GM12878 (cell line): Measurements from ENCODE around the gene MCC. TPM values are rescaled to one million over a fixed set of nuclear protein-coding genes. Genes with fewer than 3 reads are reported as not detected.

ENCODE experiments used
- ATAC-seq: fragments of 200-7000 bp; cut with Tn5 transposase; 3 replicates; pipeline ENCODE4 v1.9.1; 2020; ENCODE audit warnings: mild to moderate bottlenecking, moderate library complexity
- BruUV-seq: library from RNA; stranded (reverse); fragments of 400-500 nt; replicated peaks from 2 replicates; lab custom pipeline; 2021; lab: Mats Ljungman, UMichigan
- CTCF ChIA-PET: fragments of 300-600 bp; sonication (Branson Sonifier 250); formaldehyde crosslinking; extraction: SDS; loops from one replicate; lab custom pipeline; 2021; ENCODE audit warnings: inconsistent platforms; lab: Yijun Ruan, JAX
- POLR2A ChIA-PET: fragments of 350-600 bp; formaldehyde crosslinking; extraction: SDS; loops from one replicate; lab custom pipeline; 2021; ENCODE audit warnings: inconsistent platforms; lab: Charles Lee
- RAD21 ChIA-PET: fragments of 300-600 bp; sonication (Branson Sonifier 250); formaldehyde crosslinking; loops from one replicate; lab custom pipeline; 2023; ENCODE audit warnings: antibody characterized with exemption; ENCODE audit not compliant: unreplicated experiment; lab: Charles Lee
- SMC1A ChIA-PET: fragments of 300-600 bp; sonication (Branson Sonifier 250); formaldehyde crosslinking; loops from one replicate; lab custom pipeline; 2023; ENCODE audit not compliant: unreplicated experiment, uncharacterized antibody; lab: Charles Lee
- DNase-seq: peaks from one replicate; pipeline ENCODE4 v3.0.0-alpha.2; 2011; ENCODE audit warnings: low read depth, low spot score
- FAIRE-seq: peaks from 3 replicates; lab custom pipeline; 2011; peaks lifted over from hg19 to GRCh38; lab: Jason Lieb, UNC
- H2AFZ ChIP-seq: 2 replicates; pipeline ENCODE4 v1.6.0; 2011; ENCODE audit warnings: low read depth, low read length, control low read depth; ENCODE audit not compliant: control insufficient read depth
- H3K27ac ChIP-seq: 2 replicates; pipeline ENCODE4 v1.5.1; 2011; ENCODE audit warnings: control low read depth; ENCODE audit not compliant: control insufficient read depth, insufficient read depth
- H3K27me3 ChIP-seq, 2 experiments: replicated peaks in 1 of 2; 2 replicates each; pipeline versions ENCODE4 v1.6.0 to v1.6.1; 2011; ENCODE audit warnings: low read length in 1 of 2; ENCODE audit not compliant: control insufficient read depth in 2 of 2, insufficient read depth in 2 of 2
- H3K36me3 ChIP-seq, 2 experiments: 2 replicates each; pipeline ENCODE4 v1.5.1; 2011; ENCODE audit warnings: low read length in 1 of 2; ENCODE audit not compliant: control insufficient read depth in 2 of 2, insufficient read depth in 2 of 2
- H3K4me1 ChIP-seq: 2 replicates; pipeline ENCODE4 v1.6.1; 2011; ENCODE audit warnings: mild to moderate bottlenecking, low read length, moderate library complexity, mixed read lengths; ENCODE audit not compliant: control insufficient read depth, insufficient read depth
- H3K4me2 ChIP-seq: 2 replicates; pipeline ENCODE4 v1.6.0; 2011; ENCODE audit warnings: control low read depth; ENCODE audit not compliant: control insufficient read depth, insufficient read depth
- H3K4me3 ChIP-seq: fragments of 200-600 bp; sonication (generic); 2 replicates; pipeline ENCODE4 v1.5.1; 2016
- H3K79me2 ChIP-seq: 2 replicates; pipeline ENCODE4 v1.6.0; 2011; ENCODE audit warnings: low read length; ENCODE audit not compliant: control insufficient read depth, insufficient read depth
- H3K9ac ChIP-seq: 2 replicates; pipeline ENCODE4 v1.8.0; 2011; ENCODE audit warnings: low read length, control low read depth, mixed read lengths; ENCODE audit not compliant: control insufficient read depth, insufficient read depth
- H3K9me3 ChIP-seq: replicated peaks from 3 replicates; pipeline ENCODE4 v1.5.1; 2011; ENCODE audit warnings: mild to moderate bottlenecking, low read length; ENCODE audit not compliant: control insufficient read depth, insufficient read depth
- H4K20me1 ChIP-seq: 2 replicates; pipeline ENCODE4 v1.6.0; 2011; ENCODE audit not compliant: control insufficient read depth, insufficient read depth
- BCL3 ChIP-seq: IDR thresholded peaks from 2 replicates; pipeline ENCODE4 v1.6.1; 2011; ENCODE audit warnings: borderline replicate concordance, low read depth, mild to moderate bottlenecking, moderate library complexity, low read length; ENCODE audit not compliant: insufficient read depth, poor library complexity, severe bottlenecking
- BCLAF1 ChIP-seq: fragments of 450-650 bp; IDR thresholded peaks from 2 replicates; pipeline ENCODE4 v1.6.1; 2017; ENCODE audit warnings: antibody characterized with exemption, mild to moderate bottlenecking, moderate library complexity
- BMI1 ChIP-seq: fragments of 450-650 bp; IDR thresholded peaks from 2 replicates; pipeline ENCODE4 v1.6.1; 2016; ENCODE audit warnings: mild to moderate bottlenecking, moderate library complexity, borderline replicate concordance
- CBX5 ChIP-seq: sonication (generic); IDR thresholded peaks from 2 replicates; pipeline ENCODE4 v1.6.1; 2016; ENCODE audit warnings: low read depth, moderate library complexity, mild to moderate bottlenecking, inconsistent platforms
- CHD2 ChIP-seq: IDR thresholded peaks from 2 replicates; pipeline ENCODE4 v1.6.1; 2011; ENCODE audit warnings: low read depth, low read length, improper control_type of control experiment, borderline replicate concordance
- MXI1 ChIP-seq: fragments of 150-350 bp; IDR thresholded peaks from 2 replicates; pipeline ENCODE4 v1.6.1; 2011; ENCODE audit warnings: low read depth, mild to moderate bottlenecking, inconsistent platforms, low read length, improper control_type of control experiment
- NFYA ChIP-seq: IDR thresholded peaks from 2 replicates; pipeline ENCODE4 v1.6.1; 2011; ENCODE audit warnings: low read depth, mild to moderate bottlenecking, low read length, improper control_type of control experiment, borderline replicate concordance
- NR2C1 ChIP-seq: fragments of 450-650 bp; IDR thresholded peaks from 2 replicates; pipeline ENCODE4 v1.6.1; 2017; ENCODE audit warnings: antibody characterized with exemption, mild to moderate bottlenecking, moderate library complexity
- PAX5 ChIP-seq: IDR thresholded peaks from 2 replicates; pipeline ENCODE4 v1.6.1; 2011; ENCODE audit warnings: low read depth, low read length, borderline replicate concordance
- RCOR1 ChIP-seq: conservative IDR thresholded peaks from 2 replicates; pipeline ENCODE4 v1.6.1; 2012; ENCODE audit warnings: low read depth, low read length, improper control_type of control experiment
- RUNX3 ChIP-seq: IDR thresholded peaks from 2 replicates; pipeline ENCODE4 v1.6.1; 2012; ENCODE audit warnings: low read length, inconsistent platforms
- SMAD1 ChIP-seq: fragments of 450-650 bp; IDR thresholded peaks from 2 replicates; pipeline ENCODE4 v1.6.1; 2018; ENCODE audit warnings: mild to moderate bottlenecking, low read depth; ENCODE audit not compliant: partially characterized antibody
- TAF1 ChIP-seq: IDR thresholded peaks from 2 replicates; pipeline ENCODE4 v1.6.1; 2011; ENCODE audit warnings: mild to moderate bottlenecking, low read depth, low read length, borderline replicate concordance
- YY1 ChIP-seq: IDR thresholded peaks from 2 replicates; pipeline ENCODE4 v1.6.1; 2011; ENCODE audit warnings: low read depth, mild to moderate bottlenecking, low read length
- WGBS: methylation state at CpG from one replicate; pipeline ENCODE4 v1.1.6; 2016; ENCODE audit warnings: low lambda C conversion rate; ENCODE audit not compliant: insufficient replicate concordance, insufficient coverage; ENCODE audit errors: missing lambda C conversion rate; 5-methylcytosine and 5-hydroxymethylcytosine counted together
- in situ Hi-C: fragments of 300-500 bp; cut with MboI; formaldehyde crosslinking; loops from 9 replicates; pipeline ENCODE4 v1.14.3; 2018; ENCODE audit warnings: mixed read lengths
- intact Hi-C: fragments of 100-400 bp; cut with micrococcal nuclease; formaldehyde crosslinking; loops from one replicate; pipeline ENCODE4 v1.14.2; 2022; ENCODE audit not compliant: unreplicated experiment
- polyA plus RNA-seq, 11 experiments: library from polyadenylated mRNA; depleted of rRNA in 4 of 11; unstranded in 6 of 11; stranded (reverse) in 5 of 11; fragments of >200 nt; fragmentation: Nextera tagmentation in 4 of 11; fragmentation: Illumina TruSeq in 1 of 11; extraction: Ambion mirVana in 4 of 11; extraction: Trizol in 1 of 11; gene quantifications; 1 replicate in 1 of 11; 2 replicates in 10 of 11; pipeline versions ENCODE4 v1.2.1 to v1.2.3, GENCODE V29; 2011 to 2016; ENCODE audit warnings: inconsistent platforms in 2 of 11, missing spikeins in 2 of 11, low read depth in 1 of 11
- total RNA-seq, 4 experiments: library from RNA; depleted of rRNA in 3 of 4; stranded (reverse); fragments of >200 nt in 3 of 4; fragmentation: Illumina TruSeq in 1 of 4; extraction: Trizol in 1 of 4; gene quantifications; 2 replicates each; pipeline versions ENCODE4 v1.2.1 to v1.2.3, GENCODE V29; 2013 to 2021
- TF ChIP-seq, protein P1 (sequence below): fragments of 450-650 bp; IDR thresholded peaks from 2 replicates; pipeline ENCODE4 v1.6.1; 2017; ENCODE audit warnings: mild to moderate bottlenecking, low read depth, inconsistent platforms; ENCODE audit not compliant: poor library complexity, severe bottlenecking

MCC gene
- total and polyA plus RNA-seq, 10 of the 15 experiments (the other 5 are each of a cell fraction or from before 2014, with no cell fraction given) = 0.03 to 0.86 (median 0.16) TPM

DNA sequence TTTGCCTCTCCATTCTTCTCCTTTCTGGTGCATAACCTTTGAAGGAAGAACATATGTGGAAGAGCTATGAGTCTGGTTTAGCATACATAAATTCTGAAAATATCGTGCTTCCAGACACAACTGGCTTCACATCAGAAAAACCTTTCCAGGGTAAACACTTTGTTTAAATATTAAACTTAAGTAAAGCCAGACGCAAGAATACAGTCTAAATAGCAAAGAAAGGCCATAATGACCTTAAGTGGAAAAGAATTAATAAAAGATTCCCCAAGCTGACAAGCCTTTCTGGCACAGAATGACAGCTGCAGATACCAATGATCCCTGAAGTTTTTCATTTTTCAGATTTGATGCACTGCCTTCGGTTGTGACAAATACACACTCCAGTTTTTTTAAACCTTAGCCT lies 40.0 kb downstream of the MCC start:
- SMC1A ChIA-PET = interaction anchor here (1.0 to 1.1 kb wide), 2 partner anchors 18 to 658 kb away, joined by 3 read pairs; no protein-coding TSS in a partner anchor
- CTCF ChIA-PET = interaction anchor here (1.1 to 1.8 kb wide), 2 partner anchors 61 to 62 kb away, joined by 3 read pairs; no protein-coding TSS in a partner anchor

More for the DNA sequence above, 40.0 kb downstream of the MCC start:
- H3K4me3 ChIP-seq = no peak overlapping the region
- no peaks in the 10 kb centered on the region for H3K9me3 ChIP-seq
- no peaks in the 10 kb centered on the region for H3K4me1 ChIP-seq
- WGBS = 40% methylated on average over 3 of the region's 3 CpGs
- in situ Hi-C loops = no loop called here
- no peak overlapping the region for H3K27ac ChIP-seq
- ChIA-PET POLR2A (interaction anchor here (0.6 kb wide), 1 partner anchor 66 kb away, joined by 7 read pairs; no protein-coding TSS in a partner anchor), RAD21 (no interaction called here)
- no peaks in the 10 kb centered on the region for H3K79me2 ChIP-seq
- TF ChIP-seq NFYA = no peak
- TF ChIP-seq CHD2 = no peak
- TF ChIP-seq TAF1 = no peak
- no peak for TF ChIP-seq BCLAF1
- TF ChIP-seq MXI1 = no peak
- no peak for TF ChIP-seq RCOR1
- no peak for TF ChIP-seq PAX5
- TF ChIP-seq YY1 = no peak
- TF ChIP-seq BCL3 = no peak
- no peak for TF ChIP-seq SMAD1
- TF ChIP-seq, protein P1, sequence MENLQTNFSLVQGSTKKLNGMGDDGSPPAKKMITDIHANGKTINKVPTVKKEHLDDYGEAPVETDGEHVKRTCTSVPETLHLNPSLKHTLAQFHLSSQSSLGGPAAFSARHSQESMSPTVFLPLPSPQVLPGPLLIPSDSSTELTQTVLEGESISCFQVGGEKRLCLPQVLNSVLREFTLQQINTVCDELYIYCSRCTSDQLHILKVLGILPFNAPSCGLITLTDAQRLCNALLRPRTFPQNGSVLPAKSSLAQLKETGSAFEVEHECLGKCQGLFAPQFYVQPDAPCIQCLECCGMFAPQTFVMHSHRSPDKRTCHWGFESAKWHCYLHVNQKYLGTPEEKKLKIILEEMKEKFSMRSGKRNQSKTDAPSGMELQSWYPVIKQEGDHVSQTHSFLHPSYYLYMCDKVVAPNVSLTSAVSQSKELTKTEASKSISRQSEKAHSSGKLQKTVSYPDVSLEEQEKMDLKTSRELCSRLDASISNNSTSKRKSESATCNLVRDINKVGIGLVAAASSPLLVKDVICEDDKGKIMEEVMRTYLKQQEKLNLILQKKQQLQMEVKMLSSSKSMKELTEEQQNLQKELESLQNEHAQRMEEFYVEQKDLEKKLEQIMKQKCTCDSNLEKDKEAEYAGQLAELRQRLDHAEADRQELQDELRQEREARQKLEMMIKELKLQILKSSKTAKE = no peak
- TF ChIP-seq BMI1 = no peak
- no peak for TF ChIP-seq RUNX3
- no peak for TF ChIP-seq CBX5
- no peak for TF ChIP-seq NR2C1
- no peak overlapping the region for H3K4me2 ChIP-seq
- no peak for FAIRE-seq
- intact Hi-C loops = no loop called here
- H3K36me3 ChIP-seq = no peaks in the 10 kb centered on the region
- no peak overlapping the region for H2AFZ ChIP-seq
- H3K27me3 ChIP-seq = no peaks in the 10 kb centered on the region
- DNase-seq = no peak
- BruUV-seq = no TSS peak
- H4K20me1 ChIP-seq = no peaks in the 10 kb centered on the region
- ATAC-seq = no peak
- H3K9ac ChIP-seq = no peak overlapping the region
